ENCODE results near the gene PDP2.

- no peak for TF ChIP-seq ARNTL (CRISPR knock-in tag; IDR thresholded peaks at IDR 0.05; ENCODE audit: borderline replicate concordance, low read depth)
- TF ChIP-seq CSRNP3 (CRISPR knock-in tag; IDR thresholded peaks at IDR 0.05) = no peak
- no peak for TF ChIP-seq ZNF565 (CRISPR knock-in tag; conservative IDR thresholded peaks at IDR 0.05; ENCODE audit: low read depth)
- no peak for TF ChIP-seq OSR1 (CRISPR knock-in tag; IDR thresholded peaks at IDR 0.05)
Observed at GRCh38 chr16:66880288-66881013, at the start of gene PDP2.

Data from SK-N-SH treated with all-trans-retinoic acid at 6 μM for 48 hours (cell line).